Epithelial cell of esophagus (primary cell): ENCODE data around the gene ALDH1L1.

ENCODE experiments used
- DNase-seq: peaks from one replicate; pipeline ENCODE4 v3.0.0; 2010; ENCODE audit warnings: low read depth
- H3K4me3 ChIP-seq: 2 replicates; pipeline ENCODE4 v1.5.1; 2011; ENCODE audit warnings: mild to moderate bottlenecking, low read length, control low read depth
- TF ChIP-seq, protein P1 (sequence below): IDR thresholded peaks from 2 replicates; pipeline ENCODE4 v1.5.1; 2011; ENCODE audit warnings: low read depth, mild to moderate bottlenecking, low read length, control low read depth, inconsistent platforms; ENCODE audit not compliant: insufficient read depth; ENCODE audit errors: missing control alignments

The ALDH1L1 gene

DNA sequence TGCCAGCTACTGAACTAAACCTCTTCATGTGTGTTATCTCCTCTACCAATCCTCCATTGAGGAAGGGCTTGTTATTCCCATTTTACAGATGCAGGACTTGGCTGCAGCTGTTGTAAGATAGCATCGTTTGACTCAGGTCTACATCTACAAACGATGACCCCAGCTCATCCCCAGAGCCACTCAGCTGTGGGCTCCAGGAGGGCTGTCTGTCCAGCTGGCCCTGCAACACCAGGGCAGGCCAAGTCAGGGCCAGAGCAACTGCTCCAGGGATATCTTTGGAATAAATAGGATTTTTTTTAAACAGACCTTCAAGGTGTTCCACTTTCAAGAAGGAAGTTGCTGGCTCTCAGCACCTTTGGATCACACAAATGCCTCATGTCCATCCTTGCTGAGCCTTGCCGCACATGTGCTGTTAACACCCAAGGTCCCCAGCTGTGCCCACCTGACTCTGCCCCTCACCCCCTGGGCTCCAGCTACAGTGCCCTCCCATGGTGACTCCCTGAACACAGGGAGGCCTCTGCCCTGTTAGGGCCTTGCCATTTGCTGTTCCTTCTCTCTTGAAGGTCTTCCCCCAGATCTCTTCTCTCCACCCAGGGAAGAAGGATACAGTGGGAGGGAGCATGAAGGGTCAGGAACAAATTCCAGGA is 31.0 kb downstream of the ALDH1L1 start:
- no peak for DNase-seq
- H3K4me3 ChIP-seq, result no peak overlapping the region
- TF ChIP-seq, protein P1, sequence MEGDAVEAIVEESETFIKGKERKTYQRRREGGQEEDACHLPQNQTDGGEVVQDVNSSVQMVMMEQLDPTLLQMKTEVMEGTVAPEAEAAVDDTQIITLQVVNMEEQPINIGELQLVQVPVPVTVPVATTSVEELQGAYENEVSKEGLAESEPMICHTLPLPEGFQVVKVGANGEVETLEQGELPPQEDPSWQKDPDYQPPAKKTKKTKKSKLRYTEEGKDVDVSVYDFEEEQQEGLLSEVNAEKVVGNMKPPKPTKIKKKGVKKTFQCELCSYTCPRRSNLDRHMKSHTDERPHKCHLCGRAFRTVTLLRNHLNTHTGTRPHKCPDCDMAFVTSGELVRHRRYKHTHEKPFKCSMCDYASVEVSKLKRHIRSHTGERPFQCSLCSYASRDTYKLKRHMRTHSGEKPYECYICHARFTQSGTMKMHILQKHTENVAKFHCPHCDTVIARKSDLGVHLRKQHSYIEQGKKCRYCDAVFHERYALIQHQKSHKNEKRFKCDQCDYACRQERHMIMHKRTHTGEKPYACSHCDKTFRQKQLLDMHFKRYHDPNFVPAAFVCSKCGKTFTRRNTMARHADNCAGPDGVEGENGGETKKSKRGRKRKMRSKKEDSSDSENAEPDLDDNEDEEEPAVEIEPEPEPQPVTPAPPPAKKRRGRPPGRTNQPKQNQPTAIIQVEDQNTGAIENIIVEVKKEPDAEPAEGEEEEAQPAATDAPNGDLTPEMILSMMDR, result no peak

DNA sequence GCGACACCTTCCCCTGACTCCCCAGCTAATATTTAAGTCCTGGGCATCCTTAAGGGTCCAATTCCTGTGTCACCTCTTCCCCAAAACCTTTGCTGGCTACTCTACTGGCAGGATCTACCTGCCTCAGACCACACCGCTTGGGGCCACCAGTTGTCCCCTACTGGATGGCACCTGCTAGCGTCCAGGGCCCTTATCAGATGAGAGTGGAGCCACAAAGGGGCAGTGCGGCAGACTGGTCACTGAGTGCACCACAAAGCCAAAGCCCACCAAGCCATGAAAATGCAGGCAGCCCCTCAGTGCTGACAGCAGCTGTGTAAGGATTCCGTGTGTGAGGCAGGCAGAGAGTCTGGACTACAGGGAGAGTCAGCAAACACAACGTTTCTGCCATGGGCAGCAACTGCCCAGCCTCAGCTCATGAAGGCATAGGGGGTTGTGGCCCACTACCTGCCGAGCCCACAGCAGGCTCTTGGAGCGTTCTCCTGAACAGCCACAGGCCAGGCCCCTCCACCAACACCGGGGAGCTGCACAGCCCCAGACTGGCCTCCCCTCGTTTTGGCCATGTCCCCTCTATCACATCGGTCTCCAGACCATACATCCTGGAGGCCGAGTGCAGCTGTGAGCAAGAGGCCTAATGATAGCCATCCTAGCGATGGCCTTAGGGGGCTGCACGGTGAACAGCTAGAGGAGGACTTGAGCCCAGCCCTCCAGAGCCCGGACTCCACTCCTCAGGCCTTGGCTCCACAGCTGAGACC is 32.3 kb downstream of the ALDH1L1 start:
- no peak overlapping the region for H3K4me3 ChIP-seq
- TF ChIP-seq, protein P1, result no peak
- no peak for DNase-seq

DNA sequence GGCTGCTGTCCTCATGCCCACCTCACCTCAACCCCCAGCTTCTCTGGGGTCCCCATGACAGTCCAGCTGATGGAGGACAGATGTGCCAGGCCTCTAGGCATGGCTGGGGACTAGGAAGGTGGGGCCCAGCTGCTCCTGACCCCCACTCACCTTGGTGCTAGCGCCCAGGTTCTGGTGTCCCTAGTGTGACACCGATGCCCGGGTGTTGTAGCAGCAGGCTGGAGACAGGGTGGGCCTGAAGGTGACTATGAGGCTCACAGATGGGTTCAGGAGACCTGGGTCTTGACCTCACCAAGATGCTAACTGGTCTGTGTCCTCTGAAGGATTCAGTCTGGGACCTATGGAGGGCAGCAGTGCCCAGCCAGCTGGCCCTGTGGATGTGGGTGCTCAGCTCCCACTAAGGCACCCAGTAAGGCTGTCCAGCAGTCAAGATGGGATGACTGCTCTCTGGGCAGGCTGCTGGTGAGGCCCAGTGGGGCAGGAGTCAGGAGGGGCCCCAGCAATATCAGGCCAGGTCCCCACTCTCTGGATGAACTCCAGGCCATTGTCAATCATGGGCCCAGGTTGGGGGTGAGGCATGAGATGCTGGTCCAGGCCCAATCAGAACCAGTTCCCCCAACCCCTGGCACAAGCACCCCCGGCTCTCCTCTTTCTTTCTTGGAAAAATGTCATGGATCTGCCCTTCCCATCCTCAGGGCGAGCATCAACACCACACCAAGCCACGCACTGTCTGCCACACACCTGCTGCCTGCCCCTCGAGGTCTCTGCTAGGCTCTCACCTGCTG is 33.0 kb downstream of the ALDH1L1 start:
- no peak overlapping the region for H3K4me3 ChIP-seq
- TF ChIP-seq, protein P1, result no peak
- no peak for DNase-seq

DNA sequence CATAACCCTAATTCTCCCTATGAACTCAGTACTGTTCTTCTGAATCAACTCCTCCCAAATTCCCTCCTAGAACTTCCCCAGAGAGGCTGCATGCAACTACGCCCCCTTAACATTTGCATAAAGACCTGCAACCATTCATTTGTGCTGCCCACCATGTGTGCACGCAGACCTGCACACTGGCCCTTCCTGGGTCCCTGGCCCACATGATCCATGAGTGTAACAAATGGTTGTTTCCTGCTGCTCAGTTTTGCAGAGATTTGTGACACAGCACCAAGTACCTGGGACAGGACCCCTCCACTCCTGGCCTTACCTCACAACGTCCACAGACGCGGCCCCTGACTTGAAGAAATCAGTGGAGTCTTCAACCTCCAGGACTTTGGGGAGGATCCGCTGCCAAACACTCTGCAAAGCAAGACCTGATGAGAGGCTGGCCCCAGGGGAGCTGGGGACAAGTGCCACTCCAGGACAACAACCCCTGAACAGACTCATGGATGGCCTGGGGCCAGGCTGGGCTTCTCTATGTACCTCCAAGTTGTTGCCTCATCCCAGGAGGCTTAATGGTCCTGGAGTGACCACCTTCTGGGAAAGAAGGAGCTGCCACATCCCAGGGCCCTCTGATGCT is 33.8 kb downstream of the ALDH1L1 start:
- TF ChIP-seq, protein P1, result no peak
- H3K4me3 ChIP-seq, result no peak overlapping the region
- no peak for DNase-seq

DNA sequence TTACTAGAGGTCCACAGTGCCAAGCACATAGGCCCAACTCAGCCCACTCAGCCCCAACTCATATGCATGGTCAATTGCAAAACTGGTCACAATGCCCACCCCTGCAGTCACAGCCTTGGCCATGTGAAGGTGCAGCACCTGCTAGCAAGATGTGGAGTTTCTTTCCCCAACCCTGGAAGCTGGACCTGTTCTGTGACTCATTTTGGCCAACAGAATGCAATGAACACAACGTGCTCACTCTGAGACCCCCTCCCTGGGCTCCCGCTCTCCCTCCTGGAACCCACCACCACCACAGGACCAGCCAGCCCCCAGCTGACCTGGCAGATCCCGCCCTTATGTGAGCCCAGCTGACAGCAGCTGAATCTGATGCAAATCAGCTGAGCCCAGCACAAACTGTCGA is 34.4 kb downstream of the ALDH1L1 start:
- TF ChIP-seq, protein P1, result no peak
- no peak overlapping the region for H3K4me3 ChIP-seq
- DNase-seq, result no peak

DNA sequence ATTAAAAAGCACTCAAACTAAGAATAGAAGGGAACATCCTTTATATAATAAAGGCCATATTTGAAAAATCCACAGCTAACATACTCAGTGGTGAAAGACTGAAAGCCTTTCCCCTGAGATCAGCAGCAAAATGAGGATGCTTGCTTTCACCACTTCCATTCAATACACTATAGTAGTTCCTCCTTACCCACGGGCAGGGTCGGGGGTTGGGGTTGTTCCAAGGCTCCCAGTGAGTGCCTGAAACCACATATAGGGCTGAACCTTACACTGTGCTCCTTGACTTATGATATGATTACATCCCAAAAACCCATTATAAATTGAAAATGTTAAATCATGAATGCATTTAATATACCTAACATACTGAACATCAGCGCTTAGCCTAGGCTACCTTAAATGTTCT is 37.7 kb downstream of the ALDH1L1 start:
- TF ChIP-seq, protein P1, result no peak
- DNase-seq, result no peak
- no peak overlapping the region for H3K4me3 ChIP-seq
